ENCODE measurements around the gene BCL11A.

Gene BCL11A

DNA sequence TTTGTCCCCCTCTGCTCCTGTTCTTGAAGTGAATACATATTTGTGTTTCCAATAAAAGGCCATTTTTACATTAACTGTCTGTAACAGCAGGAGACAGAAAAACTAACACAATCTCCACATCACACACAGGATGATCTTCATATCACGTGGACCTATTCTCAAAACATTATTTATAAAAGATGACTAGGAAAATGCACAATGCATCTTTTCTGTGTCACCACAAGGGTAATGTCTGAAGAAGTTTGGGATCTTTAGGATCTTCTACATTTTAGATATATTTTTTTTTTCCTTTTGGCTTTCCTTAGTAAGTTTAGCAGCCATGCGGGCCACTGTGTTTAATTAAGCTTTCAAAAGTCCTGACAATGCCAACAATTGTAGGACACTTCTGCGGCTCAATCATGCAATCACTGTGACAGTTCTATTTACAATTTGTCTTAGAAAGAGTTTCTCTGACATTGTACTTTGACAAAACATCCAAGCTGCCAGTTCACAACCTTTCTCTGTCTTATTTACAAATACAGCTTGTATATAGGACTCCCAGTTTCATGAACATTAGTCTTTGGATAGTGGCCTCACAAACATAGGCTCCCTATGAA, 12.3 kb downstream of the BCL11A start:
- TF ChIP-seq CTCF (IDR thresholded peaks at IDR 0.05; ENCODE audit: low read depth, low read length, missing control alignments), result no peak
- no peak overlapping the region for H3K4me3 ChIP-seq (replicated peaks; ENCODE audit: low read depth, low read length)
- no peak for DNase-seq (ENCODE audit: extremely low read depth, low read depth)

- H3K4me3 ChIP-seq (replicated peaks; ENCODE audit: low read depth, low read length), result no peak overlapping the region
- DNase-seq (ENCODE audit: extremely low read depth, low read depth), result no peak
- no peak for TF ChIP-seq CTCF (IDR thresholded peaks at IDR 0.05; ENCODE audit: low read depth, low read length, missing control alignments)
Observed at GRCh38 chr2:60540074-60540473, 13.4 kb downstream of the BCL11A start.

GRCh38 chr2:60539140-60539539, 14.3 kb downstream of the BCL11A start:
- no peak for DNase-seq (ENCODE audit: extremely low read depth, low read depth)
- no peak overlapping the region for H3K4me3 ChIP-seq (replicated peaks; ENCODE audit: low read depth, low read length)
- TF ChIP-seq CTCF (IDR thresholded peaks at IDR 0.05; ENCODE audit: low read depth, low read length, missing control alignments), result no peak

- no peak for TF ChIP-seq CTCF (IDR thresholded peaks at IDR 0.05; ENCODE audit: low read depth, low read length, missing control alignments)
- no peak overlapping the region for H3K4me3 ChIP-seq (replicated peaks; ENCODE audit: low read depth, low read length)
- DNase-seq (ENCODE audit: extremely low read depth, low read depth), result no peak
Observed at GRCh38 chr2:60538101-60538500, 15.4 kb downstream of the BCL11A start.

DNA sequence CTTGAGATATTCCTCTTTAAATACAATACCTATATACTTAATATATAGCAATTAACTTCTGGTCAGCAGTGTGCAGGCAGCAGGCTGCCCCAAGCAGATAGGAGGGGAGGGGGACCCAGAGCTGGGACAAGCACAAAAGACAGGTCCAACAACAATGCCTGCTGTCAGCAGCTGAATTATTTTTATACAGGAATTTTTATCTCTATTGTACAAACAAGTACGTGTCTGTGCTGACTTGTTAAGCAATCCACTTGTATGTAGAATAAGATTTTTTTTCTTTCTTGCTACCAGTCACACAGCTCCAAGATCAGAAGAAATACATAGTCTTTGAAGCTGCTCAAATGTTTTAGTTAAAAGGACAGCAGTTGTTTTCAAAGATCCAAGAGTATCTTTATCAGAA, 16.7 kb downstream of the BCL11A start:
- H3K4me3 ChIP-seq (replicated peaks; ENCODE audit: low read depth, low read length), result no peak overlapping the region
- no peak for DNase-seq (ENCODE audit: extremely low read depth, low read depth)
- no peak for TF ChIP-seq CTCF (IDR thresholded peaks at IDR 0.05; ENCODE audit: low read depth, low read length, missing control alignments)

- TF ChIP-seq CTCF (IDR thresholded peaks at IDR 0.05; ENCODE audit: low read depth, low read length, missing control alignments), result no peak
- DNase-seq (ENCODE audit: extremely low read depth, low read depth), result no peak
- H3K4me3 ChIP-seq (replicated peaks; ENCODE audit: low read depth, low read length), result no peak overlapping the region
Observed at GRCh38 chr2:60535685-60536312, 17.7 kb downstream of the BCL11A start.
